ENCODE results near the gene IFIT1B.

DNA sequence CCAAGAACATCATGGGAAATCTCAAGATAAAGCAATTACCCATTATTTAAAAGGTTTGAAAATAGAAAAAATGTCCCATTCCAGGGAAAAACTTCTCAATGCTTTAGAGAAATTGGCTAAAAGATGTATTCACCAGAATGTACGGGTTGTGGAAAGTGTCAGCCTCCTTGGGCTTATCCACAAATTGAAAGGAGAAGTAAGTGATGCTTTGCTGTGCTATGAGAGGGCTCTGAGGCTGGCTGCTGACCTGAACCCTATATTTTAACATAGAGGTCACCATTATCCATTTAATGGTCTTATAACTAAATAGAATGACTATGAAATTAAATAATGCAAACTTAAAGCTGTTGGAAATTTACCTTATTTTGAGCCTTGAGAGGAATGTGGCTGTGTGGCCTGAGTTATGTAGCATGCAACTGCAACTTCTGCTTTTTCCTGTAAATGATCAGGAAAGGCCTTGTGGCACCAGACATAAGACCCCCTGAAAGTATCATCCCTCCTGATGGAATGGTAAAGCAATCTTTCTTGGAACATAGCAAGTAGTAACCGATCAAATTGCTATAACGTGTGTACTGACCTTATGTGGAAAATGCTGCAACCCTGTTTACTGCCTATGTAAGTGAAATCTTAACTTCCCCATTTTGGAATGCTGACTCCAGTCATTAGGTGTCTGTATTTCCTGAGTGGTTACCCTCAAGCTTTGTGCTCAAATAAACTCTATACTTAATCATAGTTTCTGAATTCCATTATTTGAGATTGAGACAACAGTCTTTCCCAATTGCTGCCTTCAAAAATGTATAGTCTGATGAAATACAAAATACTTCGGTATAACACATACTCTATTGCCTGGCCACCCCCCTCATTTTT is 6.9 kb downstream of the IFIT1B start:
- TF ChIP-seq, protein P1, sequence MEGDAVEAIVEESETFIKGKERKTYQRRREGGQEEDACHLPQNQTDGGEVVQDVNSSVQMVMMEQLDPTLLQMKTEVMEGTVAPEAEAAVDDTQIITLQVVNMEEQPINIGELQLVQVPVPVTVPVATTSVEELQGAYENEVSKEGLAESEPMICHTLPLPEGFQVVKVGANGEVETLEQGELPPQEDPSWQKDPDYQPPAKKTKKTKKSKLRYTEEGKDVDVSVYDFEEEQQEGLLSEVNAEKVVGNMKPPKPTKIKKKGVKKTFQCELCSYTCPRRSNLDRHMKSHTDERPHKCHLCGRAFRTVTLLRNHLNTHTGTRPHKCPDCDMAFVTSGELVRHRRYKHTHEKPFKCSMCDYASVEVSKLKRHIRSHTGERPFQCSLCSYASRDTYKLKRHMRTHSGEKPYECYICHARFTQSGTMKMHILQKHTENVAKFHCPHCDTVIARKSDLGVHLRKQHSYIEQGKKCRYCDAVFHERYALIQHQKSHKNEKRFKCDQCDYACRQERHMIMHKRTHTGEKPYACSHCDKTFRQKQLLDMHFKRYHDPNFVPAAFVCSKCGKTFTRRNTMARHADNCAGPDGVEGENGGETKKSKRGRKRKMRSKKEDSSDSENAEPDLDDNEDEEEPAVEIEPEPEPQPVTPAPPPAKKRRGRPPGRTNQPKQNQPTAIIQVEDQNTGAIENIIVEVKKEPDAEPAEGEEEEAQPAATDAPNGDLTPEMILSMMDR (IDR thresholded peaks at IDR 0.05; ENCODE audit: low read depth, low read length, poor library complexity, severe bottlenecking) = no peak
- TF ChIP-seq EZH2phosphoT487 (IDR thresholded peaks at IDR 0.05; ENCODE audit: borderline replicate concordance, low read length) = no peak

All from DOHH2 (cell line).